CD1c-positive myeloid dendritic cell (primary cell): ENCODE measurements around the gene LILRB4.
A peak's percentile ranks its signal among the peaks of the same experiment; 100 is the strongest.
"Not testable (repeated sequence)": the region's sequence is repeated elsewhere in the genome, so short reads cannot be mapped to it uniquely, and the experiment has no call there.

Source experiments
- DNase-seq: peaks from one replicate; pipeline ENCODE4 v3.0.0-alpha.2; 2016; ENCODE audit errors: extremely low spot score

Gene LILRB4

GRCh38 chr19:54650108-54650655 lies 12.6 kb upstream of the LILRB4 start:
- peak; percentile 64 for DNase-seq

DNA sequence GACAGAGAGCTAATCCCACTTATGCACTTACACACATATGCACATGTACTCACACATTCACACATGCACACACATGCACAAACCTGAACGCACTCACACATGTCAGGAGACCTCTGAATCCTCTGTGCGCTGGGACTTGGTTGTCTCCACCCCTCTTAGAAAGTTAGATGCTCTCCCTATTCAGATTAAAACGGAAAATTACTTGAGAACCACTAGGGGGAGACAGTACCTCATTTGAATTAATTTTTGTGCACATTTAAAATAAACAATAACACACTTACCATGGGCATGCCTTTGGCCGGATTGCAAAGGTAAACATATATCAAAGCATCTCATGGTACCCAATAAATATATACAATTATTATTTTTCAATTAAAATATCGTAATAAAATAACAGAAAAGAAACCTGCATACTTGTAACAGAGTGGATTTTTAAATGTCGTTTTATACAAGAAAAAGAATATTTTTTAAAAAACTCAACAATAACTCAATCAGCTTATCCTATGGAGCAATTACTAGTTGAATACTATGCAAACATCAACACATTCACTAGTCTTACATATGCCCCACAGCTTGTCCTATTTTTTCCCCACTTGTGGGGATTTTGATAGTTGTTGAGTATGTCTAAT lies 9.5 kb upstream of the LILRB4 start:
- peak; percentile 74 for DNase-seq

- peak; percentile 77 for DNase-seq
Measured at GRCh38 chr19:54654447-54655321, 8.1 kb upstream of the LILRB4 start.

DNA sequence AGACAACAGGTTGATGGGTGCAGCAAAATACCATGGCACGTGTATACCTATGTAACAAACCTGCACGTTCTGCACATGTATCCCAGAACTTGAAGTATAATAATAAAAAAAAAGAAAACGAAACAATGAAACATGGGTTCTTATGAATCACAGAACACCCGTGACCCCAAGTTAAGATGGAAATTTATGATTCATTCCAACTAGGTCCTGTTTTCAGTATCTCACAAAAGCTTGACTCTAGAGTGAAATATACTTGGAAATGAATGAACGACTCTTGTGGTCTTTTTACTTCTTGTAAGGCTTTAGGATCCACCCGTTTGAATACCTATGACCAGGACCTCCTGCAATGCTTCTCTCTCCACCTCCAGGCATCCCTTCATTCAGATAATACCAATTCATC lies 3.5 kb upstream of the LILRB4 start:
- DNase-seq, result peak; percentile 87

DNA sequence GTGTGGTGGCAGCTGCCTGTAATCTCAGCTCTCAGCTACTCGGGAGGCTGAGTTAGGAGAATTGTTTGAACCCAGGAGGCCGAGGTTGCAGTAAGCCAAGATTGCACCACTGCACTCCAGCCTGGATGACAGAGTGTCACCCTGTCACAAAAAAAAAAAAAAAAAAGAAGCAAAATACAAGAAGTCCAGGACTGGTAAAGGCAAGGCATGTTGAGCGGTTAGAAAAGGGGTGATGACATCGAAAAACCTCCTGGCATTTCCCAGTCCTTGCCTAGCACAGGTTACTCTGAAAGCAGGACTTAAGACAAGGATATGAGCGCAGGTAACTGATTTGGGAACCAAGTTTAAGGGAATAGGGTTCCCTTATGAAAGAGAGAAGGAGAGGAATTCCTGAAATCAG lies 2.5 kb upstream of the LILRB4 start:
- peak; percentile 80 for DNase-seq

- peak; percentile 93 for DNase-seq
Measured at GRCh38 chr19:54660964-54661363, 1.8 kb upstream of the LILRB4 start.

DNA sequence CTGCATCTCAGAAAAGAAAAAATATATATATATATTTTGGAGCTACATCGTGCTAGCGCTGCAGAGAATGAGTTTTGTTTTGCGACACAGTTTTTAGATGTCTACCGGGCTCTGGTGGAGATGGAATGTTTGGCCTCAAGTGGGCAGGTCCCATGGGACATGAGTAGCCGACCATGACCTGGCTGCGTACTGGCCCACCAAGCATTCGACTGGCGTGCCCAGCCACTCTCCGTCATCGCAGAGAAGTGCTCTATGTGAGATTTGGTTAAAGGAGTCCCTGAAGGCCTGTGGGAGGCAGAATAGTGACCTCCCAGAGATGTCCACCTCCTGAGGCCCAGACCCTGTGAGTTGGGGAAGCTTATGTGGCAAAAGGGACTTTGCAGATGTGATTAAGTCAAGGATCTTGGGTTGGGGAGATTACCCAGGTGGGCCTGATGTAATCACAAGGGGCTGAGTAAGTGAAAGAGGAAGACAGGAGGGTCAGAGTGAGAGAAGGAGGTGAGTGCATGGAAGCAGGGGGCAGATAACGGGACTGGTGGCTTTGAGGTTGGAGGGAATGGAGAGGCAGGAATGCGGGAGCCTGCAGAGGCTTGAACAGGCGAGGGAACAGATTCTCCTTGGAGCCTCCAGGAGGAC lies 821 bp upstream of the LILRB4 start:
- DNase-seq, result peak; percentile 51

DNA sequence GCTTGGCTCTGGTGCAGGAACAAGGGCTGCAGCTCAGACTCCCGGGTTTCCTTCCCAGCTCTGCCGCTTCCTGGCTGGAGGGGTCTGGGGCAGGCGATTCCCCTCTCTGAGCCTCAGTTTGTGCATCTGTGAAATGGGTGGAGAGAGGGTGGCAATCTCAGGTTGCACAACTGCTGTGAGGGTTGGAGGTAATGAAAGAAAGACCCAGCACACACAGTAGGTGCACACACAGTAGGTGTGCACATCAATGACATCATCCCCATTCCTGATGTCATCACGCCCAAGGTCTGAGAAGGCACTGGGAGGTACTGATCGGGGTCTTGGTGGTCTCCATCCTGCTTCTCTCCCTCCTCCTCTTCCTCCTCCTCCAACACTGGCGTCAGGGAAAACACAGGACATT lies 2.7 kb downstream of the LILRB4 start:
- DNase-seq, result no peak

DNA sequence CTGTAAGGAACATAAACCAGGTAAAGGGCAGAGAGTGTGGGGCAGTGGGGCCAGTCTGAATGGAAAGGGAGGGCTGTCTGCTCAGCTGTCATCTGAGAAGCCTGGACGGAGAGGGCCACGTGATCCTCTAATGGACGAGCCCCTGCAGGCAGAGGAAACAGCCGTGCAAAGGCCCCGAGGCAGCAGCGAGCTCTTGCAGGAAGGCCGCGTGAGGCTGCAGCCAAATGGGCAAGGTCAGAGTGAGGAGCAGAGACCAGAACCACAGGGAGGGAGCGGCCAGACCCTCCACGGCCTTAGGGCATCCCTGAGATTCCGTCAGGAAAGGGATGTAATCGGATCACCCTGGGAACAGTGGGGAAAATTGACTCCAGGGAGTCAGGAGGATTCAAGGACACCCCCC lies 4.4 kb downstream of the LILRB4 start:
- DNase-seq, result no peak

- no peak for DNase-seq
Measured at GRCh38 chr19:54668353-54668752, 5.6 kb downstream of the LILRB4 start.

DNA sequence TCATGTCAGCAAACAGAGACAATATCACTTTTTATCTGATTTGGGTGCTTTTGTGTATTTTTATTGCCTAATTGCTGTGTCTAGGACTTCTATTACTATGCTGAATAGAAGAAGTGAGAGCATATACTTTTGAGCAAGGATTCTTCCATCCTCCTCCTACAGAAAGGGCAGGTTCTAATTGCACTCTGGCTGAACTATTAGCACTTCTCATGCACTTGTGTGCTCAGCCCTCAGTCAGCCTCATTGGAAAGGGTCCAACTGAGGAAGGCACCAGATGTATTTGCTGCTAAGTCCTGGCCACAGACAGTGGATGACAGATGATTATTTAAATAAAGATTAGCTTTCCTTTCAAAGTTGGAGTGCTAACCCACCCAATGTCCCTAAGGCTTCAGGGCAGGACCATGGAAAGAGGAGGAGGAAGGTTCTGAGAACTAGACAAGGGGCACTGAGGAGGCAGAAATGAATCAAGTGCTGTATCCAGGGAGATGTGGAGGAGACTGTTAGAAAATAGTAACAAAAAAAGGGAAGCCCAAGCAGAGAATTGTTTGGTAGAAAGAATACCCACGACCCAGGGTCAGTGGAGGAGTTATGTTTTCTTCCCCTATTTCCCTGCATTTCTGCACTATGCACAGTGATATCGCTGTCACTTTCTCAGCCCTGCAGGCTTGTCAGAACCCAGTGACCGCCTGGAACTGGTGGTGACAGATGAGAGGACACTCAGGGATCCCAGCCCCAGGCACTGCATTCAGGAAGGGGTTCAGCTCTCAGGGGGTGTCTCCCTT lies 8.0 kb downstream of the LILRB4 start:
- DNase-seq, result peak; percentile 80

- peak; percentile 59 for DNase-seq
Measured at GRCh38 chr19:54673222-54673621, 10.4 kb downstream of the LILRB4 start.

GRCh38 chr19:54674021-54674617 lies 11.3 kb downstream of the LILRB4 start:
- peak; percentile 73 for DNase-seq

- DNase-seq, result peak; percentile 76
Measured at GRCh38 chr19:54676210-54676834, 13.5 kb downstream of the LILRB4 start.

DNA sequence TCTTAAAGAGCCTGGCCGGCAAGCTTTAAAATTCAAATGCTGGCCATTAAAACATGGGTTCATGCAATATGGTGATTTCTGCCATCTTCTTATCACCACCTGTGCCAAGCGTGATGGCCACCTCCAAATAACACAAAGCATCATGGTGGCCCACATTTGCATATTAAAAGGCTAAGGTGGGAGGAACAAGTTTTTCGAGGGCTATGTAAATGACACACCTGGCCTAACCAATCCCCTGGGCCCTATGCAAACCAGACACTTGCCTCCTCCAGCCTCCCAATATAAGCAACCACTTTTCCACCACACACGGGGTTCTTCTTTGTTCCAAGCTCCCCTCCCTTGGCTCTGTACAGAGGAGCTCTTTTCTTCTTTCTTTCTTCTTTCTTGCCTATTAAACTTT lies 14.4 kb downstream of the LILRB4 start:
- DNase-seq, result no peak

- DNase-seq, result not testable (repeated sequence)
Measured at GRCh38 chr19:54681596-54681995, 18.8 kb downstream of the LILRB4 start.

DNA sequence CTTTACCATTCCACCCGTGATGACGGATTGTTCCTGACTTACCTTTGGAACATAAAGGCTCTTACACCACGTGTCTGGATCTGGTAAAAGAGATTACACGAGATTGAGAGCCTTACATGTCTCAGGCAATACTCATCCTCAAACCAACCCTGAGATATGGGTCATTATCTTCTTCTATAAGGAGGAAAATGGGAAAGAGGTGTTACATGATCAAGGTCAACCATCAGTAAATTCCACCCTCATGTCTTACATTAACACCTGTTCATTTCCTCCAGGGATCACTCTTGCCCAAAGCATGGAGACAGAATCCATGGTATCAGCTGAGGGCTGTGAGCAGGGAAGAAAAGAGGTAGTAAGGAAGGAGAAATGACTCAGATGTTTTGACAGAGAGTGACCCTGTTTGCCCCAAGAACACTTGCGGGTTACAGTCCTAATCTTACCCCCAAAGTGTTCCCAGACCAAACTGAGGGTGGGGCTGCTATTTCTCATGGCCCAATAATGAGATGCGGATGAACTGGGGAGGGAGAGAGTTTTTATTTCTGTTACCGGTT lies 19.6 kb downstream of the LILRB4 start:
- no peak for DNase-seq

DNA sequence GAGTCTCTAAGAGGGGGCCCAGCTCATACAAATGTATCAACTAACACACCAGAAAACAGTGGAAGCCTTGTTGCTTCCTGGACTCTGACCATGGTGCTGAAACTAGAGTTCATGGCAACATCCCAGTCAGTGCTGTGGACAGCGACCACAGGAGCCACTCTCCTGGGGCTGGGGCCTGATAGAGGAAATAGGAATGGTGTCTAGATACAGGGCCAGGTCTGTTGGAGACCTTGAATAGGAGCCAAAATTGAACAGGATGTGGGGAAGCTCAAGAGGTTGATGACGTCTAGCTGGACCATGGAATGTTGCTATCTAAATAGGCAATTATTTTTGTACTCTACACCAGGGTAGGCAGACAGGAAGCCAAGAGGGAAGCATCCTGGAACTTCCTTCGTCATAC lies 21.7 kb downstream of the LILRB4 start:
- peak; percentile 81 for DNase-seq

- DNase-seq, result peak; percentile 43
Measured at GRCh38 chr19:54691582-54692297, 29.0 kb downstream of the LILRB4 start.

DNA sequence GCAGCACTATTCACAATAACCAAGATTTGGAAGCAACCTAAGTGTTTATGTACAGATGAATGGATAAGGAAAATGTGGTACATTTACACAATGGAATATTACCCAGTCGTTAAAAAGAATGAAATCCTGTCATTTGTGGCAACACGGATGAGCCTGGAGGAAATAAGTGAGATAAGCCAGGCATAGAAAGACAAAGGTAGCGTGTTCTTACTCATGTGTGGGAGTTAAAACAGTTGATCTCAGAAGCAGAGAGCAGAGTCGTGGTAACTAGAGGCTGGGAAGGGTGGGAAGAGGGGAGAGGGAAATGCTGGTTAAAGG lies 29.5 kb downstream of the LILRB4 start:
- DNase-seq, result no peak
